Esophagus squamous epithelium (tissue), 5 donors: Measurements from ENCODE around the gene PCDH9. TPM values are rescaled to one million over a fixed set of nuclear protein-coding genes. Genes with fewer than 3 reads are reported as not detected.

Experiments
- DNase-seq: peaks from one replicate; lab custom pipeline; 2025; lab: John Stamatoyannopoulos, UW
- H3K27ac ChIP-seq, 4 donors: fragments of 200-600 bp; sonication (generic); one replicate each; pipeline ENCODE4 v1.5.1; 2016 to 2019; ENCODE audit warnings: mild to moderate bottlenecking in 1 of 4
- H3K27me3 ChIP-seq, 4 donors: fragments of 200-600 bp; sonication (generic); 1 replicate in 3 of 4; 2 replicates in 1 of 4; pipeline versions ENCODE4 v1.5.1 to v1.6.0; 2017 to 2021; ENCODE audit warnings: antibody characterized with exemption in 1 of 4
- H3K36me3 ChIP-seq, 3 donors: fragments of 200-600 bp; sonication (generic); one replicate each; pipeline ENCODE4 v1.5.1; 2016 to 2019
- H3K4me1 ChIP-seq, 3 donors: fragments of 200-600 bp; sonication (generic); one replicate each; pipeline ENCODE4 v1.5.1; 2017 to 2019
- H3K4me3 ChIP-seq, 4 donors: fragments of 200-600 bp; sonication (generic); 1 replicate in 3 of 4; 2 replicates in 1 of 4; pipeline ENCODE4 v1.5.1; 2016 to 2019; ENCODE audit warnings: mild to moderate bottlenecking in 2 of 4, moderate library complexity in 1 of 4
- H3K9me3 ChIP-seq, 3 donors: fragments of 200-600 bp; sonication (generic); one replicate each; pipeline ENCODE4 v1.5.1; 2016 to 2019
- POLR2A ChIP-seq, 4 donors: fragments of 450-650 bp; IDR thresholded peaks; one replicate each; pipeline ENCODE4 v1.6.1; 2017; ENCODE audit warnings: antibody characterized with exemption in 4 of 4, mild to moderate bottlenecking in 4 of 4, moderate library complexity in 3 of 4
- WGBS, 2 donors: methylation state at CpG; one replicate each; pipeline ENCODE4 v1.1.5; 2018; 5-methylcytosine and 5-hydroxymethylcytosine counted together
- intact Hi-C: fragments of 100-400 bp; cut with DNase I; formaldehyde crosslinking; loops from one replicate; pipeline ENCODE4 v1.15.0; 2022
- total RNA-seq, 4 donors: library from RNA; depleted of rRNA; stranded (reverse); fragments of >200 nt; gene quantifications; one replicate each; pipeline ENCODE4 v1.1.0, GENCODE V29; 2016
- TF ChIP-seq, protein P1 (sequence below), 6 experiments: fragments of 450-650 bp in 4 of 6; fragments of 200-600 bp in 2 of 6; sonication (generic) in 2 of 6; IDR thresholded peaks; one replicate each; pipeline ENCODE4 v1.5.1; 2016 to 2019; ENCODE audit warnings: antibody characterized with exemption in 6 of 6, mild to moderate bottlenecking in 4 of 6, moderate library complexity in 4 of 6
- donor health status: DM: yes; HTN: yes; CAD: no.

PCDH9 gene
- total RNA-seq, 4 donors from 2014 or later: 0.04 to 1.9 (median 0.45) TPM

DNA sequence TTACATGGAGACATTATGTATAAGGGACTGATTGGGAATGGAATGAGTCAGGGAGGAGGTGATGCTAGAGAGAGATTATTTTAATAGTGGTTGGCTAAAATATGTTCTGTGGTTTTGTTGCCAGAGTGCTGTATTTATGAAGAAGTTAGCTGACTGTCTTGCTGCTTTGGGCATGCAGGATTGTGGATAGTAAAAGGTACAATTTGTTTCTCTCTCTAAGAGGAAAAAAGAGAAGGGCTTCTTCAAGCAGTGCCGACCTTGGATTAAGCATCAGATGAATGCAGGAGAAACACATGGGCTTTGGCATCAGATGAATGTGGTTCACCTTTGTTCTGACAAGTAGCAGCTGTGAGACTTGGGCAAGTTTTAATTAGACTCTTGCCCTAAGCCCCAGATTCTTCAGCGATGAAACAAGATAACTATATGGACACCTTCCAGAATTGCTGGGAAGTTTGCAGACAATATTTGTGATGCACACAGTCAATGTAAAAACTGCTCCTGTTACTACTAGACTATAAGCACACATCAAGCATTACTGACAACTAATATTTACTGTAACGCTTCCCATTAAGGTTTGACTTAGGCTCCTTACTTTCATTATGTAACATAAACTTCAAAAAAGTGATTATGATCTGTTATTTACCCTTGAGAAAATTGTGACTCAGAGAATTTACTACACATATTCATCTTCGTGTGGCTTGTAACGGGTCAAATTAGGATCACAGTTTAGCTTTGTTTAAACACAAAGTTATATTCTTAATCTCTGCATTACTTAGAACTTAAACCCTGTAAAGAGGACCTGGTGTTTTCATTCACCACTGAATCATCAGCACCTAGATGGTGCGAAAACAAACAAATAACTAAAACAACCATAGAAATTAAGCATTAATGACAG is 824.0 kb downstream of the PCDH9 start:
- Histone ChIP-seq H3K27me3 (no peaks in the 10 kb centered on the region), H3K4me1 (no peaks in the 10 kb centered on the region), H3K4me3 (no peak overlapping the region), H3K9me3 (no peaks in the 10 kb centered on the region), H3K36me3 (no peaks in the 10 kb centered on the region), H3K27ac (no peak overlapping the region)
- TF ChIP-seq, protein P1, sequence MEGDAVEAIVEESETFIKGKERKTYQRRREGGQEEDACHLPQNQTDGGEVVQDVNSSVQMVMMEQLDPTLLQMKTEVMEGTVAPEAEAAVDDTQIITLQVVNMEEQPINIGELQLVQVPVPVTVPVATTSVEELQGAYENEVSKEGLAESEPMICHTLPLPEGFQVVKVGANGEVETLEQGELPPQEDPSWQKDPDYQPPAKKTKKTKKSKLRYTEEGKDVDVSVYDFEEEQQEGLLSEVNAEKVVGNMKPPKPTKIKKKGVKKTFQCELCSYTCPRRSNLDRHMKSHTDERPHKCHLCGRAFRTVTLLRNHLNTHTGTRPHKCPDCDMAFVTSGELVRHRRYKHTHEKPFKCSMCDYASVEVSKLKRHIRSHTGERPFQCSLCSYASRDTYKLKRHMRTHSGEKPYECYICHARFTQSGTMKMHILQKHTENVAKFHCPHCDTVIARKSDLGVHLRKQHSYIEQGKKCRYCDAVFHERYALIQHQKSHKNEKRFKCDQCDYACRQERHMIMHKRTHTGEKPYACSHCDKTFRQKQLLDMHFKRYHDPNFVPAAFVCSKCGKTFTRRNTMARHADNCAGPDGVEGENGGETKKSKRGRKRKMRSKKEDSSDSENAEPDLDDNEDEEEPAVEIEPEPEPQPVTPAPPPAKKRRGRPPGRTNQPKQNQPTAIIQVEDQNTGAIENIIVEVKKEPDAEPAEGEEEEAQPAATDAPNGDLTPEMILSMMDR (IDR thresholded peaks at IDR 0.05): no peak
- no peak for TF ChIP-seq POLR2A (IDR thresholded peaks at IDR 0.05)
- intact Hi-C loops: no loop called here
- 31 to 38% methylated on average over 6 of the region's 6 CpGs for WGBS, 2 donors
- DNase-seq: no peak

- DNase-seq: no peak
- intact Hi-C loops: no loop called here
- H3K9me3 ChIP-seq: no peaks in the 10 kb centered on the region
- WGBS, 2 donors: 77 to 82% methylated on average over 2 of the region's 2 CpGs
- no peak overlapping the region for H3K27ac ChIP-seq
- no peak overlapping the region for H3K4me3 ChIP-seq
- H3K36me3 ChIP-seq: no peaks in the 10 kb centered on the region
- no peaks in the 10 kb centered on the region for H3K4me1 ChIP-seq
- no peaks in the 10 kb centered on the region for H3K27me3 ChIP-seq
- TF ChIP-seq POLR2A (IDR thresholded peaks at IDR 0.05): no peak
- TF ChIP-seq, protein P1 (IDR thresholded peaks at IDR 0.05): no peak
Measured at GRCh38 chr13:66402546-66402945, 827.6 kb downstream of the PCDH9 start.

DNA sequence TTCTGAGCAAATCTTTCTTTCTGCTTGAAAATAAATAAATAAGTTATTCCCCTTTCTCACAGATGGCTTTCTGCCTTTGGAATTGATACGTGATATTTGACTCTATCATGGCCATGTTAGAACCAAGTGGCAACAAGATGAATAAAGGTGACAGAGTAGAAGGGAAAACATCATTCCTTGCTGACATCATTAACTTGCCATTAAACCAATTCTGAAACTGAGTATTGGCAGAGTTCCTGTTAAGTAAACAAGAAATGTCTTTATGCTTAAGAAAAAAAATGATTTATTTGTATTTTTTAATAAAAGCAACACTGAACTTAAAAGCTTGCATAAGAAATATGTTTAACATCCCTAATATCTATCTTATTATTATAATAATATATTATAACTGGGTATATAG is 828.1 kb downstream of the PCDH9 start:
- no peak overlapping the region for H3K27ac ChIP-seq
- TF ChIP-seq, protein P1 (IDR thresholded peaks at IDR 0.05): no peak
- TF ChIP-seq POLR2A (IDR thresholded peaks at IDR 0.05): no peak
- no peak overlapping the region for H3K4me3 ChIP-seq
- intact Hi-C loops: no loop called here
- H3K4me1 ChIP-seq: no peaks in the 10 kb centered on the region
- no peaks in the 10 kb centered on the region for H3K27me3 ChIP-seq
- no peaks in the 10 kb centered on the region for H3K9me3 ChIP-seq
- 50 to 93% methylated on average over 1 of the region's 1 CpG for WGBS, 2 donors
- H3K36me3 ChIP-seq: no peaks in the 10 kb centered on the region
- DNase-seq: no peak

- Histone ChIP-seq H3K36me3 (no peaks in the 10 kb centered on the region), H3K4me3 (no peak overlapping the region), H3K27ac (no peak overlapping the region), H3K4me1 (no peaks in the 10 kb centered on the region), H3K27me3 (no peaks in the 10 kb centered on the region), H3K9me3 (no peaks in the 10 kb centered on the region)
- intact Hi-C loops: no loop called here
- DNase-seq: no peak
- TF ChIP-seq, protein P1 (IDR thresholded peaks at IDR 0.05): no peak
- TF ChIP-seq POLR2A (IDR thresholded peaks at IDR 0.05): no peak
Measured at GRCh38 chr13:66400292-66400691, 829.8 kb downstream of the PCDH9 start.

DNA sequence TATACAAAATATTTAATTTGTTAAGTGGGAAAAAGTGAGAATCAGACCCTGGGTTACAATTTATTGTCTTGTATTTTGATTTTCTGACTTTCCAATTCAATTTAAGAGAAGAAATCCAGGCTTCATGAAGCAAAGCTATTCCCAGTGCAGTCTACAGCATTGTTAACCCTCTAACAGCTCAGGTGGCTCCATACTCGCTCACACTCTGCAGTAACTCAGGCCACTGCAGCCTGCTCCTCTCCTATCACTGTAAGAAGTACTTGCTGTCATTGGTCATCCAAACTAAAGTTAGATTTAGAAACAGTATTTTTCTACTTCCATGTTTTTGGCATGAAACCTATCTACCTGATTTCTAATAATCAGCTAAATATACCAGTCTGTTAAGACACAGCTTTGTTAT is 830.3 kb downstream of the PCDH9 start:
- H3K4me1 ChIP-seq: no peaks in the 10 kb centered on the region
- intact Hi-C loops: no loop called here
- H3K27me3 ChIP-seq: no peaks in the 10 kb centered on the region
- no peak overlapping the region for H3K4me3 ChIP-seq
- no peak overlapping the region for H3K27ac ChIP-seq
- WGBS, 2 donors: 69 to 100% methylated on average over 1 of the region's 1 CpG
- no peaks in the 10 kb centered on the region for H3K9me3 ChIP-seq
- TF ChIP-seq, protein P1 (IDR thresholded peaks at IDR 0.05): no peak
- no peak for TF ChIP-seq POLR2A (IDR thresholded peaks at IDR 0.05)
- H3K36me3 ChIP-seq: no peaks in the 10 kb centered on the region
- DNase-seq: no peak
